Activated CD4-positive, alpha-beta T cell treated with anti-CD3 and anti-CD28 coated beads, Interleukin-2, amount 50 U/mL, for 4 hours (primary cell): Measurements from ENCODE around the gene PITRM1.

Source experiments
- DNase-seq, 2 experiments: peaks; one replicate each; pipeline ENCODE4 v3.0.0-alpha.2; 2020

Gene PITRM1

DNA sequence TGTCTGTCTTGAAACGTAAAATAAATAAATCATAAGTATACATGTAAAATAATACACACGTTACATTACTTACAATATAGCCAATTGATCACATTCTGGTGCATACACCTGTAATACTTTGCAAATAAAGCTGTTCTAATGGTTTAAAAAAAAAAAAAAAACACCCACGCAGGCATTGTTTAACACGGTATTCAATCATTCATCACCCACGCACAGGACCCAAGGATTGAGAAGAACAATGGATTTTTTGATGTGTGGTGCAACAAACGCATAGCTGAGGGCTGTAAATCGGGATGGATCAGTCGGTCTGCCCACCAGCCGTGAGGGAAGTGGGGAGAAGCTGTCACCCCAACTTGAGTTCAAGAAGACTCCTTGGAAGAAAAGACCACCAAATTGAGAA lies 8.7 kb downstream of the PITRM1 start:
- no peak for DNase-seq

DNA sequence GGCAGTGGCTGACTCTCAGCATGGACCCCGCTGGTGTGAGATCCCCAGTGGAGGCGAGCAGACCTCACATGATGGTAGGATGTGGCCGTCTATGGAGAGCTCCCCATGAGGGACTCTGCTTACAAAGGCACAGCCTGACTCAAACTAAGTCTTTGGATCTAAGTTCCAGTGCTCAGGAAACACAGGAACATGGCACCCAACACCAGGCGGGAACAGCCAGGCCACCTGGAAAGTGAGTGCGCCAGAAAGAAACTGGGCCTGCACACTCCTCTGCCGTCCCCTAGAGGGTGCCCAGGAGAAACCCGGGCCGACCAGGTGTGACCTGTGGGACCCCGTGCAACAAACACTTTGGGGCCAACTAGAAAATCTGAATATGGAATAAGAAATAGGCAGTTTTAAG lies 10.0 kb downstream of the PITRM1 start:
- DNase-seq, result no peak

DNA sequence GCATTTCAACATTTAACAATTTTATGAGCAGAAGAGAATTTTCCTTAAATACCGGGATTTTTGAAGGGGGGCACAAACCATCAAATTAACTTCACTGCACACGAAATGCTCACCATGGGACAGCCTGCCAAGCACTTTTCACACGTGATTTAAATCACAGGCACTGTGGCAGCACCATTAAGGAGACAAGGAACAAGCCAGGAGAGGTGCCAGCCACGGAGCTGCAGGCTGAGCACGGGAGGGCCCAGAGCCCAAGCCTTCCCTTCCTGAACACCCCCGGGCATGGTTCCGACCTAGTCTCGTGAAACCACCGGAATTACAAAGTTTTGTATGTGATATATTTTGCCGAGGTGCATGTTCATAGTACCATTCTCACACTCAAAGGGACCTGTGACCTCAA lies 13.4 kb downstream of the PITRM1 start:
- no peak for DNase-seq

DNA sequence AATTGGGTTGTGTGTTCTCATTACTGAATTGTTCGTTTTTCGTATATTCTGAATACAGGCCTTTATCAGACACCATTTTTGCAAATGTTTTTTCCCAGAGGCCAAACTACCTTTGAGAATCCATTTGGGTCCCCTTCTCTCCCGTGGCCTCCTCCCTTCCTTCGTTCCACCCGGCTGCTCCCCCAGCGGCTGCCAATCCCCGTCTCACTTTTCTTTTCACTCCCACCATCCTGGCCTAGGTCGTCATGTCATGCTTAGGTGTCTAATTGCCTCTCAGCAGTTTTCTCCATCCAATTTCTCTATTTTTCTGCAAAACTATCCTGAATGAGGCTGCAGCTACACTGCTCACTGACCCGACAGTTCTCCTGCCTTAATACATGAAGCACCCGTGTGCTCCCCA lies 17.9 kb downstream of the PITRM1 start:
- DNase-seq, result no peak

DNA sequence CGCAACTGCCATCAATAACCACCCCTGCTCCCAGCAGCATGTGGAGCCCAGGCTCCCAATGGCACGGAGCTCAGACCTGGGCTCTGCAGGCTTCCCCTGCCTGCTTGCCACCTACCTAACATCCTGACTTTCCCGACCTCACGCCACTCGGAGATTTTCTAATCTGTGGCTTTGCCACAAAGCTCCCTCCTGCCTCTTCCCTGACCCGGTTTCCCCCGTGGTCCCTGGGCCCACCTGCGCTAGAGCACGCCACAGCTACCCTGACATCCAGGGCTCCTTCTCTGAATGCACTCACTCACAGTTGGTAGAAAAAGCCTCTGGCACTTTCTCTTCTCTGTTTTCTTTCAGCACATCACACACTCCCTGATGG lies 20.0 kb downstream of the PITRM1 start:
- DNase-seq, result no peak

DNA sequence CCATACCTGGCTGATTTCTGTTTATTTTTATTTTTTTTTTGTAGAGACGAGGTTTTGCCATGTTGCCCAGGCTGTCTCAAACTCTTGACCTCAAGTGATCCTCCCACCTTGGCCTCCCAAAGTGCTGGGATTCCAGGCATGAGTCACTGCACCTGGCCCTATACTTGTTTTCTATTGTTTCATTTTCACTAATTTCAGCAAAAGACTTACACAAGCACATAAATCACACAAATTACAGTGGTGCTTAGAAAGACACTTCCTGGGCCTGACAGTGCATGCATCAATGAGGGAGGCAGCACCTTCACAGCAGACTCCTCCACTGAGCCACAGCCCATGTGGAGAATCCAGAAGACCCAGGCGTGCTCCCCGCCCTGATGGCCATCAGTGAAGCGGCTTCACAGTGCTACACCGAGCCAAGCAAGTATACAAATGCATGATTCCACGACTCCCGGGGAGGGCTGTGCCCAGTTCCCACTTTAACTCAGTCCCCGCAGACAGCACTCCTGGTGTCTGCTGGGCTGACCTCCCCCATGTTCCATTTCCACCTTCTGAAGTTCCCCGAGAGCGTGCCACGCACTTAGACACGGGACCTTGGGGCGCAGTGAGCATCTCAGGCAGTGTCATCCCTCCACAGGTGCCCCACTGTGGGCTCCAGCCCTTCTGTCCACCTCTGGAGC lies 20.6 kb downstream of the PITRM1 start:
- DNase-seq, result no peak

DNA sequence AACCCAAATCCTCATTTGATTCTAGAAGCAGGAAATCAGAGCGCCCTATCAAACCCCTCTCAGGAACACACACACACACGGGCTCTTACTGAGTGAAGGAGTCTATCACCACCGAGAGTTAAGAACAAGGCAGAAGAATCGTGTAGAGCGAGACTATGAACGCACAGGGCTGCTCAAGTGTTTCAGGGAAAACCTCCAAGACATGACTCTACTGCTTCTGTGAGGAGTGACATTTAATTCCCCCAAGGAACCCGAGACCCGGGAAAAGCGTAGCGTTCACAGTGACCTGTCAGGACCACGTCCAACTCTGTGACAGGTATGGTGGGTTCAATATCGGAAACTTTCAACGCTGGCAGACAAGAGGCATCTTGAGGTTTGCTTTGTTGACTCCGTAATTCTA lies 21.6 kb downstream of the PITRM1 start:
- DNase-seq, result no peak

DNA sequence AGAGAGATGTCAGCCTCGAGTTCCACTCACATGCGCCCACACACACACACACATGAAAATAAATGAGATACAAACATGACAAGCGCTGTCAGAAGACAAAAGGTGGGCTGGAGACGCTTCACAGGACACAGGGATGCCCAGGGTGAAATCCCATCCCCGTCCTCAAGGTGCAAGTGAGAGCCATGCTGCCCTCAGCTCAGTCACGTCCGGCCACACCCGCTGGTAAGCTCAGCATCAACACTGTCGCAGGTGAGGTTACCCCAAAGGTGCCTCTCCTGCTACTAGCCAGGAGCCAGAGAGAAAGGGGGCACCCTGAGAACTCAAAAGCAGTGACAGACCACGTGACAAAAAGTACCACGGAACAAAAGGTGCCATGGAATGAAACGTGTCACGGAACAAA lies 22.2 kb downstream of the PITRM1 start:
- no peak for DNase-seq

DNA sequence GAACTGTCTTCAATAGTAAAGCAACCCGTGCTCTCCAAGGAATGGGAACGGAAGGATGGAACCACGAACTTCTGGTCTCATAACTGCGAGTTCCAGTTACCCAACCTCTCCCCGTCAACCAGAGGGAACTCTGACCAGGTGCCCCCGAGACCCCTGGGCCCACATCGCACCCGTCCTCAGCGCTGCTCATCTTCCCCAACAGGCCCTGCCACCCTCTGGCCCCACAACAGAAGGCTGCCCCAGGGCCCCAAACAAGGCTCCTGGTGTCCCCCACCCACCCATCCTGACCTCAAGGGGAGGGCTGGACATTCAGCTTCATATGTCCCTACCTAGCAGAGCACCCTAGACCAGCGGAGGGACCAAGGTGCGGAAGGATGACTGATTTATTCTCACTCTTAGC lies 22.7 kb downstream of the PITRM1 start:
- no peak for DNase-seq

DNA sequence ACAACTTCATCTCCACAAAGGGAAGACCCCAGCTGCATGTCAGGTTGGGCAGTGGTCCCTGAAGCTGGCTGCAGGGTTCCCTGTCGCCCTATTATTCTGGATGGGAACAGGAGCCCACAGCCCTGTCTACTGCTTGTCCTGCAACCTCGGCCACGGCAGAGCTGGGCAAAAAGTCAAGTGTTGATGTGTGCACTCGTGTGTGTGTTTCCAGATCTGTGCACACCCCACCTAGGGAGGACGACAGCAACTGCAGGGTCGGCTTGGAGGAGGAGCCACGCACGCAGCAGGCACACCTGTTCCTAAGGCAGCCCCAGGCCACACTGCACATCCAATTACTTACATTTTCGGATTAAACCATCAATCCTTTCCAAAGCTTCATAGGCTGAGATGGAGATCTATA lies 23.6 kb downstream of the PITRM1 start:
- DNase-seq, result no peak

DNA sequence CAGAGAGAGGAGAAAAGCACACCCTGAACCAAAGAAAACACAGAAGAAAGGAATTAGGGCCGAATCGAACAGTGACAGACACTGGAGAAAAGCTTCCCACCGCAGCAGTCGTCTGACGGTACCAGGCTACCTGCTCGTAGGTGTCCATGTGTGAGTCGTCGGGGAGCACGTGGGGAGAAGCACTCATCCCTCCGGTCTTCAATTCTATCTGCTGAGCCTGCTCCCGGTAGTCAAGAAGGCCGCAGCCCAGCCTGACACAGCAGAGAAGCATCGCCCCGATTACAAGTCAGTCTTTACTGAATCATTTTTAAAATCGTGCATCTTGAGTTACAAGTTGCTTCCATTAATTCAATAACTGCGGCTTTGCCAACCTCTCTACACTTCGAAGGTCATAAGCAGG lies 24.5 kb downstream of the PITRM1 start:
- DNase-seq, result no peak

DNA sequence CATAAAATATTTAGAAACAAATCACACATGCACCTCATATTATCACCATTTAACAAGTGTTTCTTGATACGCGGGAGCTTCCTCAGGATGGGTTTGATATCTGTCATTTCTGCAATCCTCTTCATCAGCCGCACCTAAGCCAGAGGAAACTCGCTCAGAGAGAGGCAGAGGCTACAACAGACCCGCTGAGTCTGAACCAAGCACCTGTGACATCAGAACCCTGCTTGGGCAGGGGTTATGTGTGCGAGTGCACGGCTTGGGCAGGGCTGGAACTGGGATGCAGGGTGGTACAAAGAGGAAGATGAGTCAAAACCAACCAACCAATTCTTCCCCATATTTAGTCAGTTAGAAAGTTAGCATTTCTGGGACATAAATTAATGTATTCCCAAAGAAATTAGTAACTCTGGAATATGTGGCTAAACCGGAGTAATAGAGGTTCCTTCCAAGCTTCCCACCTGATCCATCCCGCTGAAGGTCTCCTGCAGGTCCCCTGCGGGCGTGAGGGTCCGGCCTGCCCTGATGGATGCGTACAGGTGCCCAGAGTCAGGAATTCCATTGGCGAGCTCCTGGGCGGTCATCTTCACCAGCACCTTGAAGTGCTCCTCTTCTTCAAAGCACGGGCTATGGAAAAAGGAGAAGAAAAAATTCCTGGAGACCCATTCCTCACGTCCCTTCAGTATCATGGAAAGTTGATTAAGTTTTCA lies 25.3 kb downstream of the PITRM1 start:
- DNase-seq, result no peak

DNA sequence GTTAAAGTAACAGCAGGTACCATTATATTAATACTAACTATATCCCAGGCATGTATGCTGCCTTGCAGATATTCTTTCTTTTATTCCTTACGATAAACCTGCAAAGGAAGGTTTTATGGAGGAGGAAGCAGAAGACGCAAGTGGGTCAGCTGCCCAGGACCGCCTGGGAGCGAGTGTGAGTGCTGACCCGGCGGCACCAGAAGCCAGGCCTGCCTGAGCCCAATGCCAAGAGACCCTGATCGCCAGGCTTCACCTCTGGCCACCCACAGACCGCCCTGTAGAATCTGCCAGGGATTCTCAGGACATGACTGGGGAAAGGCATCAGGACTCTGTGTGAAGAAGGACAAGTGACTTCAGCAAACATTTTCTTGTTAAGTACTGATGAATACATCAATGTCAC lies 26.3 kb downstream of the PITRM1 start:
- DNase-seq, result no peak

DNA sequence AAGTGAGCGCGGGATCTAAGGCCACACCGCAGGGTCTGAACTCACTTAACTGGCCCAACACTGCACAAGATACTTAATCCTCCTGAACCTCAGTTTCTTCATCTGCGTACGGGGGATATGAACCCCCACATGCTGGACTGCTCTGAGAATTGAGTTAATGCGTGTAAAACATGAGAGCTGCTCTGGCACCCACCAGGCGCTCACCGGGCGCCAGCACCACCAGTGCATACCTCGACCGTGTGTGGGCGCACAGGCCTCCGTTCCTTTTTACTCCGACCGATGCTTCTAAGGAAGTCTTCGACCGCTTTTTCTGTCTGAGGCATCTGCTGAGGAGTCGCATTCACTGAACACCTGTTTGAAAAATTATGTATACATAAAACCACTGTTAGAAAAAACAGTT lies 27.2 kb downstream of the PITRM1 start:
- DNase-seq, result no peak

DNA sequence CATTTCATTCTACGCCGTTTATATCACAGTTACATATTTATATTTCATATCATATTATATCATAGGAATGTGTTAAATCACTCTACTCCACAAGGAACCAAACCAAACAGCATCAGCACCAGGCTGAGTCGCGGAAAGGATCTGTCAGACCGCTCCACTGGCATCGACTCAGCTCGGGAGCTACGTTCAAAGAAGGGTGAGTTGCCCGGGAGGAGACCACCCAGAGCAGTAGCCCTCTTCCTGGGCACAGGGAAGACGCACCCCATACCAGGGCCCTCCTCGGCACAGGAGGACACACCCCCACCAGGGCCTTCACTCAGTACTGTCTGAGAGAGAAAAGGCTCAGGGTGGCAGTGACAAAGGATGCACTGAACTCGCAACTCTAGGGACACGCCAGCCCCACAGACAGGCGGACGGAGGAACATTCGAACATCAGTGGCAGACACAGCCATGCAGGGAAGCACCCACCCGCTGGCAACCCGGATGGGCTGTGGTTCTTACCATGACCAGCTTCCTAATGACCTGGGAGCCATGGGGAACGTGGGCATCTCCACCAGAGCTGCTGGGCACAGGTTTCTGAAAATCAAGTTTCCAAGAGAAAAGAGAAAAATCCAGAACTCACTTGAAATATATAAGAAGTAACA lies 28.7 kb downstream of the PITRM1 start:
- no peak for DNase-seq

DNA sequence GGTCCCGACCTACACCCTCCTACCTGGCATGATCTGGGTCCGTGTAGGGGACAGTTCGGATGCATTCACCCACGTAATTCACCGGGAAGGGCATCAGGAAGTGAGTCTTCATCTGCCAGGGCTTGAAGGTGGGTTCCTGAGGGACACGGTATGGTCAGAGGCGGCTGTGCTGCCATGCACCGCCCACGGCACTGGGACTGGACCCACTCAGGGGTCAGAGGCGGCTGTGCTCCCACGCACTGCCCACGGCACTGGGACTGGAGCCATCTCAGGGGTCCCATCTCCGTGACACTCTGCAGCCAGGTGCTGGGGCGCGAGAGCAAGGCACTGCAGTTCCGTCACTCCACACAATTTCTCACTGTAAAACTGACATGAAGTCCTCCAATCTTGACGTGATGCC lies 29.2 kb downstream of the PITRM1 start:
- no peak for DNase-seq

DNA sequence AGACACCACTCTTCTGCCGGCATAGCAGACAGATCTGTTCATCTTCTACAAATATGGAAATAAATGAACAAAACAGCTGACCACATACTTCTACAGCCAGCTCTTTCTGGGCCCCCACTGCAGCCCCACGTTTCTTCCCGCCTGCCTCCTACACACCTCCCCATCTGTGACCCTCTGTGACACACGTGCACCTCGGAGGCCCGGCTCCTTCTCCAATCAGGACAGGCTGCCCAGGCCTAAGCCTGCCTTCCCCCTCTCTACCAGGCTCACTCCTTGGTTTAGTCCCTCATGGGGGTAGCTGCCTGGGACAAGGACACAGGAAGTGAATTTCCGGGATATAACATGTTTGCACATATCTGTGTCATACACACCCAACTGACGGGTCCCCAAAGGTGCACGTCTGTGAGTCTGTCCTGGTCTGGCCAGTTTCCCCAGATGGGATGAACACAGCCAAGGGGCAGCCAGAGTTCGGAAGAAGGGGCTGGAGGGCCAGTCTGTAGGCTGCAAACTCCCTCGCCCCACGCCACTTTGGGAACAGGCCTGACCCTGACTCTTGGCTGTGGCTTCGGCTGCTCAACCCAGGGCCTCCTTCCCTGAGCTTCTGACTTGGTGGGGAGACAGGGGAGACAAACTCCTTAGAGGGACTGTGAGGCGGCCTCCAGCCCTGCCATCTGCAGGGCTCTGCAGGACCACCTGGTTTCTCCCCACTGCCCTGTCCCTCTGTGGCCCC lies 30.3 kb downstream of the PITRM1 start:
- no peak for DNase-seq

DNA sequence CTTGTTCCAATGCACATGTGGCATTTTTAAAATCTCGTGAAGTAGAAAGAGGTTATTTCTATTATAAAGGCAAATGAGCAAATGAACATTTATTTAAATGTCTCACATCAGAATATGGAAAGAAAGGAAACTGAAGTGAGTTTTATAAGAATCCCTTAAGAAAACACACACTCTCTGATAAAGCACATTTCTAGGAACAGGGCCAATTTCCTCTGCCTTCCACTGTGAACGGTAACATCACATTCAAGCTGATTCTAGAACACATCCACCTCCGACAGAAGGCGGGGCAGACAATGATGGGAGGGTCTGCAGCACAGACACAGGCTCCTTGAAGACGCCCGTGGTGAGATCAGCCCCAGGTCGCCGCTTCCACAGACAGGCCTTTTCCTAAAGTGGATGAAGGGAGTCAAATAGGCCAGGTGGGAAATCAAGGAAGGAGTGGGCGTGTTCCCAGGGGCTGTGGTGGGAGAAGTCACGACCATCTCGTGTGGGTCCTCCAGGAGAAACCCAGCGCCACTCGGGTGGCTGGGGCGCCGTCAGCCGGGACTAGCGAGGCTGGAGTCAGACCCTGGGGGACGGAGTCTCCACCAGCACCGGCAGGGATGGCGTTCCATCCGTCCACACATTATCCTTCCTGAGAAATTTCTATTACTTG lies 31.1 kb downstream of the PITRM1 start:
- no peak for DNase-seq

DNA sequence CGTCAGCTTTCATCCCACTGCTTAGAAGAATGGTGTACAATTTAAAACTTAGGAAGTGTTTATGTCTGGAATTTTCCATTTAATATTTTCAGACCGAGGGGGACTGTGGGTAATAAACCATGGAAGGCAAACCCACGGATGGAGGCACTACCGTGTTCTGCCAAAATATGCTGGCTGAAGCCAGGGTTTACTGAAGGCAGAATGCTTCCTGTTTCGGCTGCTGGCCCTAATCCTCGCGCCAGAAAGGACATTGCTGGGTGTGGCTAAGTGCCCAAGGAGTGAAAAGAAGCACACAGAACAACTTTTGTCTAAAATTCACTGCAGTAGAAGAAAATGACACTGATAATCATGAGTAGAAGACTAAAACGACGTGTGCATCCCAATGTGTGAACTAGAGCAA lies 32.3 kb downstream of the PITRM1 start:
- no peak for DNase-seq

DNA sequence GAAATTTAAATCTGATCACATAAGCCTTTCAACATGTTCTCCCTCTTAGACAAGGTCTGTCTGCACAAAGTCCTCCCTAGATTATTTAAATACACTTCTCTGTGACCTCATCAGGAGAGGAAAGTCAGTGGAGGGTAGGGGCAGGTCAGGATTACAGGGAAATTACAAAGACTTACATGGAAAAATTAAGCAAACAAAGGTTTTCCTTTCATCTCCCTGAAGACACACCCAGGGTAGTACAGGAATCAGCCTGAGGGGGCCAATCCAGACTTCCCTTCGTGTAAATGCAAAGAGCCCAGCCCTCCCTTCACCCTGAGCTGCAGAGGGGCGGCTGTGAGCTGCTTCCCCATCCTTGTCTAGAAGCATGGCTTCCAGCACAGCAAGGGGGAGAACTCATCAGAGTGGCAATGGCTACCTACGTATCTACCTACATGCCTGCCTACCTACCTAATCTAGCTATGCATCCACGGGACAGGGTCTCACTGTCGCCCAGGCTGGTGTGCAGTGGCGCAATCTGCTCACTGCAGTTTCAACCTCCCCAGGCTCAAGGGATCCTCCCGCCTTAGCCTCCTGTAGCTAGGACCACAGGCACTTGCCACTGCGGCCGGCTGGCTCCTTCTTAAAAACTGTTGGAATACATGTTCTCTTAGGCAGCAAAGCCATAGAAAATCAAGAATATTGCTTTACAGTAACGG lies 33.2 kb downstream of the PITRM1 start:
- DNase-seq, result no peak

DNA sequence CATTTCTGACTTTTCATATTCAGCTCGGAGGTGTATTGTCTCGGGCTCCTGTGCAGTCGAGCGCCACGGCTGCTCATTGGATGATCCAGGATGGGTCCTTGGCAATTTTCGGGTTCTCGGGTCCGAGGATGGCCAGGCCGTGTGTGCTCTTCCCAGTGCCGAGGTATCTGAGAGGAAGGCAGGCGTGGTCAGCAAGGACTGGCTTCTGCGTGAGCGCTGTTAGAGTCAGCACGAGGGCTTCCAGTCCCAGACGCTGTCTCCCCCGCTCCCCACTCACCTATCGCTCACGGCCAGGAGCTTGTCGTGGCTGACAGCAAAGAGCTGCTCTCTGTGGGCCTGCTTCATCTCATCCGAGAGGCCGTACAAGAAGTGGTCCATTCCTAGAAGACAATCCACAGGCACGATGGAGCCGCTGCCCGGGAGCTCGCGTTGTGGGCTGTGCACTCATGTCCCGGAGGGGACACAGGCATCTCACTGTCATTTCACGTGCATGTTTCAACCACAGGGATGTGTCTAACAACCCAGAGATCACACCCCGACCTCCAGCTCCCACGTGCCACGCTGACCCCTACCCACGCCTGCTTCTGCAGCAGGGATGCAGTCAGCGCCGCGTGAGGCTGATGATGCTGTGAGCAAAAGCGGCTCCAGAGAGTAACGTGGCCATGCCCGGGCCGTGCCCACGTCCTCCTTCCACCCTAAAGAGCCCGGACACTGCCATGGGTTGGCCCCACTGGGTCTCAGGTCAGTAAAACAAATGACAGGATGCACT lies 34.4 kb downstream of the PITRM1 start:
- DNase-seq, result no peak
